ENCODE results near the gene PABPN1L. TPM values are rescaled to one million over a fixed set of nuclear protein-coding genes. Genes with fewer than 3 reads are reported as not detected.

The PABPN1L gene
- total RNA-seq, 3 donors from 2014 or later = not detected

- no peak for DNase-seq
- Mint-ChIP-seq H3K4me1 (ENCODE audit: low read depth) (no peaks in the 10 kb centered on the region), H3K27me3 (ENCODE audit: low read depth) (no peaks in the 10 kb centered on the region), H3K9me3 (no peaks in the 10 kb centered on the region), H3K4me3 (no peak overlapping the region), H3K36me3 (ENCODE audit: insufficient read depth) (no peaks in the 10 kb centered on the region)
- no peak for ATAC-seq
These were observed 40.2 kb upstream of the PABPN1L start for GRCh38 chr16:88906535-88907105.

GRCh38 chr16:88906020-88906419 lies 39.6 kb upstream of the PABPN1L start:
- no peaks in the 10 kb centered on the region for H3K27me3 Mint-ChIP-seq (ENCODE audit: low read depth)
- no peaks in the 10 kb centered on the region for H3K4me1 Mint-ChIP-seq (ENCODE audit: low read depth)
- no peak overlapping the region for H3K4me3 Mint-ChIP-seq
- no peak for ATAC-seq
- no peak for DNase-seq
- H3K9me3 Mint-ChIP-seq = no peaks in the 10 kb centered on the region
- no peaks in the 10 kb centered on the region for H3K36me3 Mint-ChIP-seq (ENCODE audit: insufficient read depth)

GRCh38 chr16:88905563-88905962 lies 39.1 kb upstream of the PABPN1L start:
- Mint-ChIP-seq H3K9me3 (no peaks in the 10 kb centered on the region), H3K36me3 (ENCODE audit: insufficient read depth) (no peaks in the 10 kb centered on the region), H3K4me1 (ENCODE audit: low read depth) (no peaks in the 10 kb centered on the region), H3K27me3 (ENCODE audit: low read depth) (no peaks in the 10 kb centered on the region), H3K4me3 (no peak overlapping the region)
- DNase-seq = no peak
- ATAC-seq = peak in 1 of 2 donors; percentile 32

- H3K27me3 Mint-ChIP-seq (ENCODE audit: low read depth) = no peaks in the 10 kb centered on the region
- H3K4me1 Mint-ChIP-seq (ENCODE audit: low read depth) = no peaks in the 10 kb centered on the region
- DNase-seq = no peak
- H3K9me3 Mint-ChIP-seq = no peaks in the 10 kb centered on the region
- H3K4me3 Mint-ChIP-seq = no peak overlapping the region
- no peaks in the 10 kb centered on the region for H3K36me3 Mint-ChIP-seq (ENCODE audit: insufficient read depth)
- no peak for ATAC-seq
These were observed 38.4 kb upstream of the PABPN1L start for GRCh38 chr16:88904676-88905365.

GRCh38 chr16:88903267-88903666 lies 36.8 kb upstream of the PABPN1L start:
- Mint-ChIP-seq H3K4me3 (no peak overlapping the region), H3K4me1 (ENCODE audit: low read depth) (no peaks in the 10 kb centered on the region), H3K9me3 (no peaks in the 10 kb centered on the region), H3K36me3 (ENCODE audit: insufficient read depth) (no peaks in the 10 kb centered on the region), H3K27me3 (ENCODE audit: low read depth) (no peaks in the 10 kb centered on the region)
- no peak for DNase-seq
- ATAC-seq = no peak

- Mint-ChIP-seq H3K4me1 (ENCODE audit: low read depth) (no peaks in the 10 kb centered on the region), H3K27me3 (ENCODE audit: low read depth) (no peaks in the 10 kb centered on the region), H3K36me3 (ENCODE audit: insufficient read depth) (no peaks in the 10 kb centered on the region), H3K9me3 (no peaks in the 10 kb centered on the region), H3K4me3 (no peak overlapping the region)
- ATAC-seq (no peak), DNase-seq (no peak)
These were observed 36.3 kb upstream of the PABPN1L start for GRCh38 chr16:88902744-88903143.

- no peak for ATAC-seq
- no peak for DNase-seq
- Mint-ChIP-seq H3K36me3 (ENCODE audit: insufficient read depth) (no peaks in the 10 kb centered on the region), H3K4me1 (ENCODE audit: low read depth) (no peaks in the 10 kb centered on the region), H3K9me3 (no peaks in the 10 kb centered on the region), H3K4me3 (no peak overlapping the region), H3K27me3 (ENCODE audit: low read depth) (no peaks in the 10 kb centered on the region)
These were observed 35.4 kb upstream of the PABPN1L start for GRCh38 chr16:88901718-88902337.

GRCh38 chr16:88900662-88901052 lies 34.2 kb upstream of the PABPN1L start:
- Mint-ChIP-seq H3K27me3 (ENCODE audit: low read depth) (no peaks in the 10 kb centered on the region), H3K4me1 (ENCODE audit: low read depth) (no peaks in the 10 kb centered on the region), H3K36me3 (ENCODE audit: insufficient read depth) (no peaks in the 10 kb centered on the region), H3K4me3 (no peak overlapping the region), H3K9me3 (no peaks in the 10 kb centered on the region)
- no peak for DNase-seq
- no peak for ATAC-seq

- H3K36me3 Mint-ChIP-seq (ENCODE audit: insufficient read depth) = no peaks in the 10 kb centered on the region
- DNase-seq = no peak
- H3K4me3 Mint-ChIP-seq = no peak overlapping the region
- H3K4me1 Mint-ChIP-seq (ENCODE audit: low read depth) = no peaks in the 10 kb centered on the region
- ATAC-seq = no peak
- H3K27me3 Mint-ChIP-seq (ENCODE audit: low read depth) = no peaks in the 10 kb centered on the region
- no peaks in the 10 kb centered on the region for H3K9me3 Mint-ChIP-seq
These were observed 33.6 kb upstream of the PABPN1L start for GRCh38 chr16:88899901-88900661.

- H3K36me3 Mint-ChIP-seq (ENCODE audit: insufficient read depth) = no peaks in the 10 kb centered on the region
- DNase-seq (no peak), ATAC-seq (no peak)
- H3K4me3 Mint-ChIP-seq = no peak overlapping the region
- no peaks in the 10 kb centered on the region for H3K27me3 Mint-ChIP-seq (ENCODE audit: low read depth)
- peaks cover 2% of the 10 kb centered on the region for H3K4me1 Mint-ChIP-seq (ENCODE audit: low read depth)
- H3K9me3 Mint-ChIP-seq = no peaks in the 10 kb centered on the region
These were observed 31.4 kb upstream of the PABPN1L start for GRCh38 chr16:88897696-88898425.

- Mint-ChIP-seq H3K36me3 (ENCODE audit: insufficient read depth) (no peaks in the 10 kb centered on the region), H3K4me1 (ENCODE audit: low read depth) (peaks cover 2% of the 10 kb centered on the region), H3K9me3 (no peaks in the 10 kb centered on the region), H3K4me3 (no peak overlapping the region), H3K27me3 (ENCODE audit: low read depth) (no peaks in the 10 kb centered on the region)
- ATAC-seq = no peak
- no peak for DNase-seq
These were observed 30.0 kb upstream of the PABPN1L start for GRCh38 chr16:88896238-88897070.

GRCh38 chr16:88895335-88895734 lies 28.9 kb upstream of the PABPN1L start:
- no peaks in the 10 kb centered on the region for H3K9me3 Mint-ChIP-seq
- no peak for ATAC-seq
- H3K36me3 Mint-ChIP-seq (ENCODE audit: insufficient read depth) = no peaks in the 10 kb centered on the region
- no peak for DNase-seq
- H3K27me3 Mint-ChIP-seq (ENCODE audit: low read depth) = no peaks in the 10 kb centered on the region
- H3K4me3 Mint-ChIP-seq = no peak overlapping the region
- H3K4me1 Mint-ChIP-seq (ENCODE audit: low read depth) = peaks cover 2% of the 10 kb centered on the region

GRCh38 chr16:88894681-88895300 lies 28.3 kb upstream of the PABPN1L start:
- H3K36me3 Mint-ChIP-seq (ENCODE audit: insufficient read depth) = no peaks in the 10 kb centered on the region

More at GRCh38 chr16:88894681-88895300, 28.3 kb upstream of the PABPN1L start:
- ATAC-seq (no peak), DNase-seq (no peak)
- no peaks in the 10 kb centered on the region for H3K9me3 Mint-ChIP-seq
- H3K4me3 Mint-ChIP-seq = no peak overlapping the region
- H3K4me1 Mint-ChIP-seq (ENCODE audit: low read depth) = peaks cover 2% of the 10 kb centered on the region
- no peaks in the 10 kb centered on the region for H3K27me3 Mint-ChIP-seq (ENCODE audit: low read depth)

Data from activated T-cell treated with anti-CD3 and anti-CD28 coated beads, Interleukin-2, amount 50 U/mL, for 4 hours (primary cell).